Aorta (tissue), 5 donors: ENCODE results near the gene ARPIN. TPM values are rescaled to one million over a fixed set of nuclear protein-coding genes. Genes with fewer than 3 reads are reported as not detected.

Experiments used
- ATAC-seq: fragments of 200-7000 bp; cut with Tn5 transposase; one replicate; pipeline ENCODE4 v1.9.1; 2022; ENCODE audit warnings: moderate library complexity; ENCODE audit not compliant: low FRiP score
- DNase-seq, 2 donors: peaks; one replicate each; pipeline ENCODE4 v3.0.0-alpha.2; 2020
- H3K27ac ChIP-seq, 2 donors: one replicate each; pipeline ENCODE4 v1.5.1; 2013; ENCODE audit warnings: low read length in 2 of 2, mild to moderate bottlenecking in 2 of 2, moderate library complexity in 2 of 2, control low read depth in 1 of 2, inconsistent platforms in 1 of 2, low read depth in 1 of 2
- H3K27me3 ChIP-seq, 2 donors: one replicate each; pipeline ENCODE4 v1.6.1; 2013; ENCODE audit warnings: control low read depth in 1 of 2, low read length in 1 of 2, mild to moderate bottlenecking in 1 of 2, moderate library complexity in 1 of 2; ENCODE audit not compliant: insufficient read depth in 2 of 2, control insufficient read depth in 1 of 2
- H3K36me3 ChIP-seq, 2 donors: one replicate each; pipeline ENCODE4 v1.6.1; 2013; ENCODE audit warnings: control low read depth in 1 of 2, low read length in 1 of 2, mild to moderate bottlenecking in 1 of 2; ENCODE audit not compliant: insufficient read depth in 2 of 2, control insufficient read depth in 1 of 2
- H3K4me1 ChIP-seq, 2 donors: one replicate each; pipeline ENCODE4 v1.6.1; 2013; ENCODE audit warnings: low read length in 2 of 2, control low read depth in 1 of 2, mild to moderate bottlenecking in 1 of 2, moderate library complexity in 1 of 2; ENCODE audit not compliant: insufficient read depth in 2 of 2, control insufficient read depth in 1 of 2
- H3K4me3 ChIP-seq, 2 donors: one replicate each; pipeline ENCODE4 v1.5.1; 2013; ENCODE audit warnings: low read length in 2 of 2, control low read depth in 1 of 2, mild to moderate bottlenecking in 1 of 2
- H3K9me3 ChIP-seq: one replicate; pipeline ENCODE4 v1.6.1; 2013; ENCODE audit warnings: mild to moderate bottlenecking, low read length; ENCODE audit not compliant: control insufficient read depth
- WGBS, 2 donors: extraction: QIAGEN DNeasy Blood & Tissue Kit; methylation state at CpG; one replicate each; pipeline ENCODE4 v1.1.7; 2013; 5-methylcytosine and 5-hydroxymethylcytosine counted together
- intact Hi-C, 2 donors: fragments of 100-400 bp; cut with DNase I; formaldehyde crosslinking; loops; one replicate each; pipeline versions ENCODE4 v1.14.2 to v1.15.0; 2022
- microRNA-seq, 2 donors: library from miRNA; unstranded; fragments of <30 nt; microRNA quantifications; one replicate each; pipeline ENCODE4 v1.2.0, GENCODE V29; 2020
- polyA plus RNA-seq, 2 donors: library from polyadenylated mRNA; stranded (reverse); fragments of 200-250 nt; gene quantifications; one replicate each; pipeline ENCODE4 v1.2.3, GENCODE V29; 2013
- total RNA-seq, 2 donors: library from RNA; stranded (reverse); fragmentation: NEBNext Ultra II Directional; extraction: Animal tissue kit (Norgen Biotek cat#: 25700); gene quantifications; one replicate each; pipeline ENCODE4 v1.2.1, GENCODE V29; 2021
- donor health status: healthy with polysubstance abuse.
- donor health status: Bipolar disorder and iron deficiency.
- donor health status: DM: no; HTN: no; CAD: no.
- donor health status: DM: no; HTN: no; CAD: no.
- donor health status: DM: yes; HTN: yes; CAD: no.

ARPIN gene
- total and polyA plus RNA-seq, 4 donors: 9.8 to 35.4 (median 14.7) TPM

GRCh38 chr15:89851673-89852341 lies 60.9 kb downstream of the ARPIN start:
- no peaks in the 10 kb centered on the region for H3K4me1 ChIP-seq
- no peaks in the 10 kb centered on the region for H3K27me3 ChIP-seq
- H3K9me3 ChIP-seq: no peaks in the 10 kb centered on the region
- peaks cover 0 to 3% of the 10 kb centered on the region in 2 donors for H3K36me3 ChIP-seq
- ATAC-seq (no peak), DNase-seq (no peak)
- H3K4me3 ChIP-seq: no peak overlapping the region
- 84 to 86% methylated on average over 5 of the region's 5 CpGs for WGBS, 2 donors
- H3K27ac ChIP-seq: no peak overlapping the region
- intact Hi-C loops: no loop called here

- Histone ChIP-seq H3K9me3 (no peaks in the 10 kb centered on the region), H3K36me3 (peaks cover 0 to 3% of the 10 kb centered on the region in 2 donors), H3K27me3 (no peaks in the 10 kb centered on the region), H3K4me1 (peaks cover 0 to 3% of the 10 kb centered on the region in 2 donors), H3K27ac (no peak overlapping the region), H3K4me3 (no peak overlapping the region)
- intact Hi-C loops: no loop called here
- 93 to 99% methylated on average over 2 of the region's 2 CpGs for WGBS, 2 donors
- ATAC-seq: no peak
- no peak for DNase-seq
These were observed 63.8 kb downstream of the ARPIN start for GRCh38 chr15:89848970-89849292.

GRCh38 chr15:89847101-89847500 lies 65.7 kb downstream of the ARPIN start:
- Histone ChIP-seq H3K4me3 (no peak overlapping the region), H3K36me3 (peaks cover 0 to 3% of the 10 kb centered on the region in 2 donors), H3K27ac (no peak overlapping the region), H3K9me3 (no peaks in the 10 kb centered on the region), H3K4me1 (peaks cover 0 to 3% of the 10 kb centered on the region in 2 donors), H3K27me3 (no peaks in the 10 kb centered on the region)
- intact Hi-C loops: no loop called here
- no peak for DNase-seq
- no peak for ATAC-seq
- WGBS, 2 donors: 95 to 100% methylated on average over 2 of the region's 2 CpGs

GRCh38 chr15:89845305-89845893 lies 67.4 kb downstream of the ARPIN start:
- no peak for ATAC-seq
- WGBS, 2 donors: 52% methylated on average over 5 of the region's 5 CpGs
- Histone ChIP-seq H3K4me1 (peaks cover 0 to 3% of the 10 kb centered on the region in 2 donors), H3K27ac (no peak overlapping the region), H3K36me3 (no peaks in the 10 kb centered on the region), H3K27me3 (no peaks in the 10 kb centered on the region), H3K9me3 (no peaks in the 10 kb centered on the region), H3K4me3 (no peak overlapping the region)
- DNase-seq: no peak
- intact Hi-C loops: no loop called here

Small RNA genes within 50 kb of the gene (microRNA-seq; reads per million reads assigned to microRNA genes)
- 0 to 0.99 reads per million in 2 donors for gene MIR5009
- gene MIR5094: 0 reads per million in 2 donors

Other genes with a start within 250 kb of the ARPIN start
- gene PLIN1, start 233.6 kb downstream of the ARPIN start, total RNA-seq: 1 to 10 TPM; 3.0 to 4.1 TPM
- 1 to 10 TPM in 1 of 2 donors, under 1 TPM in 1; 0.38 to 2.3 TPM for gene PLIN1, start 233.6 kb downstream of the ARPIN start, polyA plus RNA-seq
- 1 to 10 TPM; 7.7 to 9.1 TPM for gene PEX11A, start 222.2 kb downstream of the ARPIN start, total RNA-seq
- 10 to 100 TPM; 10.4 to 13.3 TPM for gene PEX11A, start 222.2 kb downstream of the ARPIN start, polyA plus RNA-seq
- not detected for gene WDR93, start 222.1 kb downstream of the ARPIN start, total RNA-seq
- under 1 TPM in 1 of 2 donors, not detected in 1; 0.84 TPM for gene WDR93, start 222.1 kb downstream of the ARPIN start, polyA plus RNA-seq
- 1 to 10 TPM in 1 of 2 donors, under 1 TPM in 1; 0.63 to 1.2 TPM for gene MESP1, start 161.7 kb downstream of the ARPIN start, total RNA-seq
- gene MESP1, start 161.7 kb downstream of the ARPIN start, polyA plus RNA-seq: under 1 TPM in 1 of 2 donors, not detected in 1; 0.49 TPM
- gene MESP2, start 136.6 kb downstream of the ARPIN start, total RNA-seq: not detected
- 1 to 10 TPM in 1 of 2 donors, not detected in 1; 3.0 TPM for gene MESP2, start 136.6 kb downstream of the ARPIN start, polyA plus RNA-seq
- gene ANPEP, start 98.1 kb downstream of the ARPIN start, total RNA-seq: 10 to 100 TPM; 21.4 to 30.7 TPM
- gene ANPEP, start 98.1 kb downstream of the ARPIN start, polyA plus RNA-seq: 100 to 1,000 TPM in 1 of 2 donors, 1 to 10 TPM in 1; 4.2 to 225 TPM
- 10 to 100 TPM; 24.5 to 33.2 TPM for gene AP3S2, start 19.0 kb downstream of the ARPIN start, total RNA-seq
- 10 to 100 TPM; 16.7 to 21.1 TPM for gene AP3S2, start 19.0 kb downstream of the ARPIN start, polyA plus RNA-seq
- 10 to 100 TPM; 12.0 to 17.9 TPM for gene ZNF710, start 88.4 kb upstream of the ARPIN start, total RNA-seq
- 1 to 10 TPM; 4.3 to 9.0 TPM for gene ZNF710, start 88.4 kb upstream of the ARPIN start, polyA plus RNA-seq
- 10 to 100 TPM; 36.5 to 37.5 TPM for gene IDH2, start 189.5 kb upstream of the ARPIN start, total RNA-seq
- 10 to 100 TPM; 18.8 to 26.3 TPM for gene IDH2, start 189.5 kb upstream of the ARPIN start, polyA plus RNA-seq